Measurements from ENCODE around the gene SMCO2. TPM values are rescaled to one million over a fixed set of nuclear protein-coding genes. Genes with fewer than 3 reads are reported as not detected.

Gene SMCO2
- total and polyA plus RNA-seq, 10 of the 15 experiments (the other 5 are each of a cell fraction or from before 2014, with no cell fraction given), result 0.11 to 2.3 (median 0.67) TPM

DNA sequence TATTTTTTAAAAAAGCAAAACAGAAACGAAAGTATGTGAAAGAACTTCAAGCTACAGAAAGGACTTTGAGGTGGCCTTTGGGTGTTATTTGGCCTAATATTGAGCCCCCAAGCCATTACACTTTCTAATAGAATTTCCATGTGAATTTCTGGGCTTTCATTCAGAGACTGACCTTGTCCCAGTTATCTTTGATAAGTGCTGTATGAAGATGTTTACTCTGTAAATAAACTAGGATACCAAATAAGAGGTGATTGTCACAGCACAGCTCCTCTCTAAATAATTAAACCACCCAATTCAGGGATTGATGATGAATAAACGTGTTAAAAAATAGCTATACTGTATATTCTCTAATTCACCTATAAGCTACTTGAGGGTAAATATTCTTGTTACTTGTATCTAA, 44.7 kb downstream of the SMCO2 start:
- no peaks in the 10 kb centered on the region for H3K79me2 ChIP-seq (ENCODE audit: control insufficient read depth, insufficient read depth, low read length)
- ChIA-PET POLR2A (no interaction called here), CTCF (no interaction called here), RAD21 (ENCODE audit: unreplicated experiment) (no interaction called here), SMC1A (ENCODE audit: uncharacterized antibody, unreplicated experiment) (no interaction called here)
- in situ Hi-C loops (cut with MboI) (no loop called here), intact Hi-C loops (cut with micrococcal nuclease; ENCODE audit: unreplicated experiment) (no loop called here)
- no peaks in the 10 kb centered on the region for H3K36me3 ChIP-seq (ENCODE audit: control insufficient read depth in 2 of 2, insufficient read depth in 2 of 2, low read length in 1 of 2)
- H3K4me3 ChIP-seq, result no peak overlapping the region
- H2AFZ ChIP-seq (ENCODE audit: control insufficient read depth, low read depth, low read length), result no peak overlapping the region
- no peak overlapping the region for H3K27ac ChIP-seq (ENCODE audit: control insufficient read depth, insufficient read depth)
- H3K4me2 ChIP-seq (ENCODE audit: control insufficient read depth, insufficient read depth), result no peak overlapping the region
- ATAC-seq (no peak), FAIRE-seq (no peak), DNase-seq (ENCODE audit: low read depth, low spot score) (no peak)
- BruUV-seq (replicated peaks), result no TSS peak
- no peaks in the 10 kb centered on the region; a peak in 1 of 4 replicates for H3K27me3 ChIP-seq (replicated peaks in 1 of 2; ENCODE audit: control insufficient read depth in 2 of 2, insufficient read depth in 2 of 2, low read length in 1 of 2)
- H4K20me1 ChIP-seq (ENCODE audit: control insufficient read depth, insufficient read depth), result no peaks in the 10 kb centered on the region
- no peak overlapping the region for H3K9ac ChIP-seq (ENCODE audit: control insufficient read depth, insufficient read depth, low read length)
- TF ChIP-seq GABPA (IDR thresholded peaks at IDR 0.05; ENCODE audit: low read depth), result no peak
- no peak for TF ChIP-seq JUND (IDR thresholded peaks at IDR 0.05; ENCODE audit: low read depth, low read length)
- TF ChIP-seq, protein P1, sequence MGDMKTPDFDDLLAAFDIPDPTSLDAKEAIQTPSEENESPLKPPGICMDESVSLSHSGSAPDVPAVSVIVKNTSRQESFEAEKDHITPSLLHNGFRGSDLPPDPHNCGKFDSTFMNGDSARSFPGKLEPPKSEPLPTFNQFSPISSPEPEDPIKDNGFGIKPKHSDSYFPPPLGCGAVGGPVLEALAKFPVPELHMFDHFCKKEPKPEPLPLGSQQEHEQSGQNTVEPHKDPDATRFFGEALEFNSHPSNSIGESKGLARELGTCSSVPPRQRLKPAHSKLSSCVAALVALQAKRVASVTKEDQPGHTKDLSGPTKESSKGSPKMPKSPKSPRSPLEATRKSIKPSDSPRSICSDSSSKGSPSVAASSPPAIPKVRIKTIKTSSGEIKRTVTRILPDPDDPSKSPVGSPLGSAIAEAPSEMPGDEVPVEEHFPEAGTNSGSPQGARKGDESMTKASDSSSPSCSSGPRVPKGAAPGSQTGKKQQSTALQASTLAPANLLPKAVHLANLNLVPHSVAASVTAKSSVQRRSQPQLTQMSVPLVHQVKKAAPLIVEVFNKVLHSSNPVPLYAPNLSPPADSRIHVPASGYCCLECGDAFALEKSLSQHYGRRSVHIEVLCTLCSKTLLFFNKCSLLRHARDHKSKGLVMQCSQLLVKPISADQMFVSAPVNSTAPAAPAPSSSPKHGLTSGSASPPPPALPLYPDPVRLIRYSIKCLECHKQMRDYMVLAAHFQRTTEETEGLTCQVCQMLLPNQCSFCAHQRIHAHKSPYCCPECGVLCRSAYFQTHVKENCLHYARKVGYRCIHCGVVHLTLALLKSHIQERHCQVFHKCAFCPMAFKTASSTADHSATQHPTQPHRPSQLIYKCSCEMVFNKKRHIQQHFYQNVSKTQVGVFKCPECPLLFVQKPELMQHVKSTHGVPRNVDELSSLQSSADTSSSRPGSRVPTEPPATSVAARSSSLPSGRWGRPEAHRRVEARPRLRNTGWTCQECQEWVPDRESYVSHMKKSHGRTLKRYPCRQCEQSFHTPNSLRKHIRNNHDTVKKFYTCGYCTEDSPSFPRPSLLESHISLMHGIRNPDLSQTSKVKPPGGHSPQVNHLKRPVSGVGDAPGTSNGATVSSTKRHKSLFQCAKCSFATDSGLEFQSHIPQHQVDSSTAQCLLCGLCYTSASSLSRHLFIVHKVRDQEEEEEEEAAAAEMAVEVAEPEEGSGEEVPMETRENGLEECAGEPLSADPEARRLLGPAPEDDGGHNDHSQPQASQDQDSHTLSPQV (IDR thresholded peaks at IDR 0.05), result no peak
- TF ChIP-seq NR2C2 (IDR thresholded peaks at IDR 0.05; ENCODE audit: borderline replicate concordance, control insufficient read depth, insufficient read length, low read depth), result no peak
- no peak for TF ChIP-seq CHD2 (IDR thresholded peaks at IDR 0.05; ENCODE audit: borderline replicate concordance, low read depth, low read length)
- TF ChIP-seq SREBF1 (IDR thresholded peaks at IDR 0.05; ENCODE audit: low read length), result no peak
- TF ChIP-seq PAX5 (IDR thresholded peaks at IDR 0.05; ENCODE audit: borderline replicate concordance, low read depth, low read length), result no peak
- no peak for TF ChIP-seq SUZ12 (IDR thresholded peaks at IDR 0.05; ENCODE audit: unreplicated experiment)
- TF ChIP-seq CEBPB (IDR thresholded peaks at IDR 0.05; ENCODE audit: borderline replicate concordance in 1 of 2, low read depth in 2 of 2, low read length in 2 of 2), result no peak
- TF ChIP-seq NR2C1 (IDR thresholded peaks at IDR 0.05), result no peak
- no peaks in the 10 kb centered on the region for H3K4me1 ChIP-seq (ENCODE audit: control insufficient read depth, insufficient read depth, low read length)
- no peaks in the 10 kb centered on the region for H3K9me3 ChIP-seq (replicated peaks; ENCODE audit: control insufficient read depth, insufficient read depth, low read length)
- 52% methylated on average over 2 of the region's 2 CpGs for WGBS (ENCODE audit: insufficient coverage, insufficient replicate concordance, low lambda C conversion rate, missing lambda C conversion rate)

Data from GM12878 (cell line).